Uterus (tissue), 4 donors: ENCODE measurements around the gene SHB. TPM values are rescaled to one million over a fixed set of nuclear protein-coding genes. Genes with fewer than 3 reads are reported as not detected.

Experiments used
- DNase-seq, 2 donors: peaks; one replicate each; pipeline ENCODE4 v3.0.0-alpha.2; 2019 to 2020
- H3K27ac ChIP-seq, 2 donors: fragments of 200-600 bp; sonication (generic); 1 replicate in 1 of 2; 2 replicates in 1 of 2; pipeline ENCODE4 v1.5.1; 2016 to 2018
- H3K27me3 ChIP-seq, 2 donors: fragments of 200-600 bp; sonication (generic); one replicate each; pipeline ENCODE4 v1.5.1; 2018 to 2019; ENCODE audit warnings: control low read depth in 1 of 2
- H3K36me3 ChIP-seq, 2 donors: fragments of 200-600 bp; sonication (generic); one replicate each; pipeline ENCODE4 v1.5.1; 2019; ENCODE audit warnings: control low read depth in 1 of 2
- H3K4me1 ChIP-seq, 2 donors: fragments of 200-600 bp; sonication (generic); one replicate each; pipeline ENCODE4 v1.5.1; 2018 to 2019; ENCODE audit warnings: control low read depth in 1 of 2
- H3K4me3 ChIP-seq, 2 donors: fragments of 200-600 bp; sonication (generic); 1 replicate in 1 of 2; 2 replicates in 1 of 2; pipeline ENCODE4 v1.5.1; 2018 to 2019; ENCODE audit warnings: mild to moderate bottlenecking in 1 of 2
- H3K9me3 ChIP-seq, 2 donors: fragments of 200-600 bp; sonication (generic); one replicate each; pipeline ENCODE4 v1.5.1; 2019; ENCODE audit warnings: control low read depth in 1 of 2
- CTCF ChIP-seq, 4 experiments: fragments of 200-600 bp in 2 of 4; fragments of 450-650 bp in 2 of 4; sonication (generic) in 2 of 4; IDR thresholded peaks; one replicate each; pipeline ENCODE4 v1.5.1; 2016 to 2019; ENCODE audit warnings: antibody characterized with exemption in 4 of 4, mild to moderate bottlenecking in 2 of 4, moderate library complexity in 1 of 4
- POLR2A ChIP-seq, 2 donors: fragments of 450-650 bp; IDR thresholded peaks; one replicate each; pipeline ENCODE4 v1.6.1; 2016; ENCODE audit warnings: antibody characterized with exemption in 2 of 2, mild to moderate bottlenecking in 1 of 2, moderate library complexity in 1 of 2
- intact Hi-C: fragments of 100-400 bp; cut with DNase I; formaldehyde crosslinking; loops from one replicate; pipeline ENCODE4 v1.15.1; 2023; ENCODE audit warnings: low total_unique reads
- total RNA-seq, 4 donors: library from RNA; depleted of rRNA in 3 of 4; stranded (reverse); fragments of >200 nt in 3 of 4; gene quantifications; one replicate each; pipeline versions ENCODE4 v1.1.0 to v1.2.4, GENCODE V29; 2014 to 2023
- donor health status: DM: yes; HTN: yes; CAD: no.

SHB gene
- total RNA-seq, 4 donors from 2014 or later = 3.5 to 19.6 (median 7.3) TPM

GRCh38 chr9:37927601-37928551, 141.2 kb downstream of the SHB start:
- intact Hi-C loops = no loop called here
- H3K27ac ChIP-seq = no peak overlapping the region
- TF ChIP-seq CTCF (IDR thresholded peaks at IDR 0.05) = no peak
- no peak for TF ChIP-seq POLR2A (IDR thresholded peaks at IDR 0.05)
- H3K4me3 ChIP-seq = no peak overlapping the region
- no peaks in the 10 kb centered on the region for H3K36me3 ChIP-seq
- no peaks in the 10 kb centered on the region for H3K27me3 ChIP-seq
- no peaks in the 10 kb centered on the region for H3K4me1 ChIP-seq
- H3K9me3 ChIP-seq = no peaks in the 10 kb centered on the region
- DNase-seq = no peak

GRCh38 chr9:37927132-37927531, 141.9 kb downstream of the SHB start:
- no peak overlapping the region for H3K27ac ChIP-seq
- TF ChIP-seq CTCF (IDR thresholded peaks at IDR 0.05) (no peak), POLR2A (IDR thresholded peaks at IDR 0.05) (no peak)
- no peaks in the 10 kb centered on the region for H3K9me3 ChIP-seq
- H3K4me3 ChIP-seq = no peak overlapping the region
- no peaks in the 10 kb centered on the region for H3K27me3 ChIP-seq
- no peaks in the 10 kb centered on the region for H3K36me3 ChIP-seq
- intact Hi-C loops = no loop called here
- no peaks in the 10 kb centered on the region for H3K4me1 ChIP-seq
- DNase-seq = no peak

- Histone ChIP-seq H3K4me3 (no peak overlapping the region), H3K4me1 (no peaks in the 10 kb centered on the region), H3K27ac (no peak overlapping the region), H3K9me3 (no peaks in the 10 kb centered on the region), H3K27me3 (no peaks in the 10 kb centered on the region), H3K36me3 (no peaks in the 10 kb centered on the region)
- TF ChIP-seq CTCF (IDR thresholded peaks at IDR 0.05) (no peak), POLR2A (IDR thresholded peaks at IDR 0.05) (no peak)
- intact Hi-C loops = no loop called here
- no peak for DNase-seq
Observed at GRCh38 chr9:37926737-37927118, 142.3 kb downstream of the SHB start.

- H3K27me3 ChIP-seq = no peaks in the 10 kb centered on the region
- DNase-seq = no peak
- no peak for TF ChIP-seq POLR2A (IDR thresholded peaks at IDR 0.05)
- TF ChIP-seq CTCF (IDR thresholded peaks at IDR 0.05) = no peak
- H3K9me3 ChIP-seq = no peaks in the 10 kb centered on the region
- no peak overlapping the region for H3K4me3 ChIP-seq
- H3K27ac ChIP-seq = no peak overlapping the region
- no peaks in the 10 kb centered on the region for H3K36me3 ChIP-seq
- intact Hi-C loops = no loop called here
- H3K4me1 ChIP-seq = no peaks in the 10 kb centered on the region
Observed at GRCh38 chr9:37925786-37926736, 143.0 kb downstream of the SHB start.
